Measurements from ENCODE around the gene CST9L.

CST9L gene

GRCh38 chr20:23568320-23568970 is at the start of gene CST9L:
TSS of gene CST9L (minus strand) at chr20:23568484. CDS start at chr20:23568450, 34 bp downstream.
- no peak for DNase-seq (ENCODE audit: low read depth)

- no peak for DNase-seq (ENCODE audit: low read depth)
Measured at GRCh38 chr20:23614163-23614562, 45.9 kb upstream of the CST9L start.

- DNase-seq (ENCODE audit: low read depth): no peak
Measured at GRCh38 chr20:23613676-23614075, 45.4 kb upstream of the CST9L start.

- DNase-seq (ENCODE audit: low read depth): no peak
Measured at GRCh38 chr20:23612396-23612795, 44.1 kb upstream of the CST9L start.

GRCh38 chr20:23609486-23610109 is 41.3 kb upstream of the CST9L start:
- no peak for DNase-seq (ENCODE audit: low read depth)

GRCh38 chr20:23608251-23608846 is 40.1 kb upstream of the CST9L start:
- DNase-seq (ENCODE audit: low read depth): no peak

GRCh38 chr20:23607497-23608245 is 39.4 kb upstream of the CST9L start:
- DNase-seq (ENCODE audit: low read depth): no peak

GRCh38 chr20:23606652-23607049 is 38.4 kb upstream of the CST9L start:
- peak; percentile 36 for DNase-seq (ENCODE audit: low read depth)

GRCh38 chr20:23605867-23606651 is 37.8 kb upstream of the CST9L start, which contains the start of gene CST9:
TSS of gene CST9 (minus strand) at chr20:23605917. CDS start at chr20:23605864, 53 bp downstream.
- no peak for DNase-seq (ENCODE audit: low read depth)

- DNase-seq (ENCODE audit: low read depth): no peak
Measured at GRCh38 chr20:23604306-23604705, 36.0 kb upstream of the CST9L start.

- no peak for DNase-seq (ENCODE audit: low read depth)
Measured at GRCh38 chr20:23603321-23603720, 35.0 kb upstream of the CST9L start.

- no peak for DNase-seq (ENCODE audit: low read depth)
Measured at GRCh38 chr20:23602699-23603098, 34.4 kb upstream of the CST9L start.

- no peak for DNase-seq (ENCODE audit: low read depth)
Measured at GRCh38 chr20:23602241-23602640, 34.0 kb upstream of the CST9L start.

- no peak for DNase-seq (ENCODE audit: low read depth)
Measured at GRCh38 chr20:23601715-23602114, 33.4 kb upstream of the CST9L start.

- no peak for DNase-seq (ENCODE audit: low read depth)
Measured at GRCh38 chr20:23598481-23598880, 30.2 kb upstream of the CST9L start.

- DNase-seq (ENCODE audit: low read depth): no peak
Measured at GRCh38 chr20:23596579-23597250, 28.4 kb upstream of the CST9L start.

GRCh38 chr20:23595941-23596340 is 27.7 kb upstream of the CST9L start:
- DNase-seq (ENCODE audit: low read depth): no peak

- DNase-seq (ENCODE audit: low read depth): no peak
Measured at GRCh38 chr20:23588434-23589403, 20.4 kb upstream of the CST9L start.

GRCh38 chr20:23587631-23588030 is 19.3 kb upstream of the CST9L start:
- DNase-seq (ENCODE audit: low read depth): no peak
